ENCODE data around the gene IL1RAPL2. TPM values are rescaled to one million over a fixed set of nuclear protein-coding genes. Genes with fewer than 3 reads are reported as not detected.

IL1RAPL2 gene
- 0.08 and 0.13 TPM in 2 replicates for polyA plus RNA-seq (2012; rRNA removed)
- 0.03 and 0.12 TPM in 2 replicates for polyA plus RNA-seq (2012; cell fraction: cytosol; rRNA removed)
- 0.11 and 0.12 TPM in 2 replicates for polyA plus RNA-seq (2012; cell fraction: nucleus; rRNA removed)

DNA sequence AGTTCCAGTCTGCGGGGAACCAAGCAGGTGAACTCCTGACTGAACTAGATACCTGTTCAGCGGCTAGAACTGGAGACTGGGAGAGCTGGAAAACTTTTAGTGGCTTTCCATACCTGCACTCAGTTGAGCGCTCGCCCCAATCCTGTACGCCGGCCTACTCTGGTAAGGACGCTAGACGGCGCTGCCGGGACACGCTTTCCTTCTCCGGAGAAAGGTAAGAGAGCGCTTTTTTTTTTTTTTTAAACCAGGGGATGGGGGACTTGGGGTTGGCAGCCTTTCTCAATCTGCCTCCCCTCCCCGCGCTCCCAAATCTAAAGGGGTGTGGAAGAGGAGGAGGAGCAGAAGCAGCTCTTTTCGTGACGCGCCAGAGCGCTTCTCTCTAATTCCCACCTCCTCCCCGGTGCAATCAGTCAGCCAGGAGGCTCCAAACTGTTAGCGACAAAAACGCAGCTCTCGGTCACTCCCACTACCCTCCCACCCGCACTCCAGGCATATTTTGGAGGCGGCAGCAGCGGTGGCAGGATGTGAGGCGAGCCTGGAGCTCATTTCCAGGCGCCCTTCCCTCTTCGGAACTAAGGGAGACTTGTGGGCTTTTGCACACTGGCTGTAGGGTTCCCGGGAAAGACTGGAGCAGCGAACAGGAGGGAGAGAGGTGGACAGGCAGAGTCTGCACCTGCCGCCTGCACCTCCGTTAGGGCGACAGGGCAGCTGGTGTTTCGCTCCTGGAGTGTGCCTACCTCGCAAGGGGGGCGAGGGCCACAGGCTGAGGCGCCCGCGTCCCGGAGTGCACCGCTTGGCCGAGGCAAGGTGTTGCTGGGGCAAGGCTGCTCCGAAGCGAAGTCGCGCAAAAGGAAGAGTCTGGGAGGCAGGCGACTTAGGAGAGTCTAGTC lies at the start of gene IL1RAPL2:
Gene IL1RAPL2, plus strand, starts transcription at position 409 of the 890 bp plus-strand sequence.
- no peaks in the 10 kb centered on the region for H3F3A ChIP-seq (replicated peaks; ENCODE audit: insufficient read depth)
- H4K20me1 ChIP-seq (ENCODE audit: insufficient read depth) = no peaks in the 10 kb centered on the region
- 0 out of 4 replicates have a peak within 1 kb of the TSS, but pooled peaks of 1 of the 2 experiments have one; percentile 23 for H3K4me3 ChIP-seq (ENCODE audit: low read depth in 2 of 2, low read length in 1 of 2)
- H3K36me3 ChIP-seq (replicated peaks in 1 of 2; ENCODE audit: control insufficient read depth in 1 of 2, insufficient read depth in 2 of 2, low read length in 1 of 2) = no peaks in the 10 kb centered on the region
- no peaks in the 10 kb centered on the region for H3K79me2 ChIP-seq (ENCODE audit: insufficient read depth)
- 7% methylated on average over 41 of the region's 48 CpGs for WGBS (ENCODE audit: low lambda C conversion rate)
- CTCF ChIA-PET = interaction anchor here (0.8 to 2.9 kb wide), 6 partner anchors 9 to 91 kb away, joined by 3 to 19 read pairs (median 5); no protein-coding TSS in a partner anchor
- no peak within 1 kb of the TSS for H3K9ac ChIP-seq
- no peak within 1 kb of the TSS for H3K27ac ChIP-seq (ENCODE audit: low read depth in 2 of 2, low read length in 1 of 2)
- H3K9me2 ChIP-seq = no peaks in the 10 kb centered on the region
- no peaks in the 10 kb centered on the region for H3K4me1 ChIP-seq (ENCODE audit: control insufficient read depth in 1 of 2, insufficient read depth in 2 of 2, low read depth in 1 of 2, low read length in 1 of 2)
- DNase-seq = peak; percentile 49
- POLR2A ChIA-PET = no interaction called here
- no peak within 1 kb of the TSS for H3K4me2 ChIP-seq
- H3K9me3 ChIP-seq = no peaks in the 10 kb centered on the region
- H2AFZ ChIP-seq (ENCODE audit: low read depth) = no peak within 1 kb of the TSS
- H3K27me3 ChIP-seq (ENCODE audit: insufficient read depth) = peaks cover 54% of the 10 kb centered on the region
- TF ChIP-seq TCF12 (IDR thresholded peaks at IDR 0.05) = no peak
- TF ChIP-seq, protein P1, sequence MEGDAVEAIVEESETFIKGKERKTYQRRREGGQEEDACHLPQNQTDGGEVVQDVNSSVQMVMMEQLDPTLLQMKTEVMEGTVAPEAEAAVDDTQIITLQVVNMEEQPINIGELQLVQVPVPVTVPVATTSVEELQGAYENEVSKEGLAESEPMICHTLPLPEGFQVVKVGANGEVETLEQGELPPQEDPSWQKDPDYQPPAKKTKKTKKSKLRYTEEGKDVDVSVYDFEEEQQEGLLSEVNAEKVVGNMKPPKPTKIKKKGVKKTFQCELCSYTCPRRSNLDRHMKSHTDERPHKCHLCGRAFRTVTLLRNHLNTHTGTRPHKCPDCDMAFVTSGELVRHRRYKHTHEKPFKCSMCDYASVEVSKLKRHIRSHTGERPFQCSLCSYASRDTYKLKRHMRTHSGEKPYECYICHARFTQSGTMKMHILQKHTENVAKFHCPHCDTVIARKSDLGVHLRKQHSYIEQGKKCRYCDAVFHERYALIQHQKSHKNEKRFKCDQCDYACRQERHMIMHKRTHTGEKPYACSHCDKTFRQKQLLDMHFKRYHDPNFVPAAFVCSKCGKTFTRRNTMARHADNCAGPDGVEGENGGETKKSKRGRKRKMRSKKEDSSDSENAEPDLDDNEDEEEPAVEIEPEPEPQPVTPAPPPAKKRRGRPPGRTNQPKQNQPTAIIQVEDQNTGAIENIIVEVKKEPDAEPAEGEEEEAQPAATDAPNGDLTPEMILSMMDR (IDR thresholded peaks at IDR 0.05) = peak; percentile 57
- no peak for TF ChIP-seq EZH2phosphoT487 (IDR thresholded peaks at IDR 0.05; ENCODE audit: borderline replicate concordance, low read depth)
- TF ChIP-seq RAD21 (IDR thresholded peaks at IDR 0.05; ENCODE audit: low read length) = peak; percentile 39; the same call in 1 of the 2 replicates

DNA sequence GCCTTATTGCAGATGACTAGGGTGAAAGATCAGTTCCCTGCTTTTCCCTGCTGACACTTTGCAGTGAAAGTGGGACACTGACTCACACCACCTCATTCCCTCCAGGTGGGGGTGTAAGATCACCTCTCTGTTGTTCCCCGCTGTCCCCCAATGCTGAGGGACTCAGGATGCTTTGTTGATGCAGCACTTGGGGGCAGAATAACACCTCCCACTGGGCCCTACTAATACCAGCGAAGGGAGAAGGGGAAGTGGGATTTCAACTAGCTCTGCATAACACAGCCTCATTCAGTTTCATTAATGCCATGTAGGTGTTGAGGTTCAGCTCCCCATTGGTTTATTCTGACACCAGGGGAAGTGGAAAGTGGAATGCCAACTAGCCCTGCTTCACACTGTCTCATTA lies 43.6 kb upstream of the IL1RAPL2 start:
- H3K9me3 ChIP-seq = no peaks in the 10 kb centered on the region
- 0% methylated on average over 2 of the region's 2 CpGs for WGBS (ENCODE audit: low lambda C conversion rate)
- H4K20me1 ChIP-seq (ENCODE audit: insufficient read depth) = no peaks in the 10 kb centered on the region
- TF ChIP-seq JUND (IDR thresholded peaks at IDR 0.05) (no peak), TEAD4 (IDR thresholded peaks at IDR 0.05; ENCODE audit: borderline replicate concordance, insufficient read depth) (no peak), MEF2A (IDR thresholded peaks at IDR 0.05; ENCODE audit: borderline replicate concordance, low read depth) (no peak), TCF12 (IDR thresholded peaks at IDR 0.05) (no peak), RAD21 (IDR thresholded peaks at IDR 0.05; ENCODE audit: low read length) (no peak), RFX5 (IDR thresholded peaks at IDR 0.05; ENCODE audit: low read length) (no peak), NRF1 (IDR thresholded peaks at IDR 0.05; ENCODE audit: low read depth, low read length) (no peak), FOSL2 (IDR thresholded peaks at IDR 0.05; ENCODE audit: borderline replicate concordance, low read depth) (no peak)
- TF ChIP-seq, protein P2, sequence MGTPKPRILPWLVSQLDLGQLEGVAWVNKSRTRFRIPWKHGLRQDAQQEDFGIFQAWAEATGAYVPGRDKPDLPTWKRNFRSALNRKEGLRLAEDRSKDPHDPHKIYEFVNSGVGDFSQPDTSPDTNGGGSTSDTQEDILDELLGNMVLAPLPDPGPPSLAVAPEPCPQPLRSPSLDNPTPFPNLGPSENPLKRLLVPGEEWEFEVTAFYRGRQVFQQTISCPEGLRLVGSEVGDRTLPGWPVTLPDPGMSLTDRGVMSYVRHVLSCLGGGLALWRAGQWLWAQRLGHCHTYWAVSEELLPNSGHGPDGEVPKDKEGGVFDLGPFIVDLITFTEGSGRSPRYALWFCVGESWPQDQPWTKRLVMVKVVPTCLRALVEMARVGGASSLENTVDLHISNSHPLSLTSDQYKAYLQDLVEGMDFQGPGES (IDR thresholded peaks at IDR 0.05; ENCODE audit: low read depth, low read length) = no peak
- TF ChIP-seq, protein P3, sequence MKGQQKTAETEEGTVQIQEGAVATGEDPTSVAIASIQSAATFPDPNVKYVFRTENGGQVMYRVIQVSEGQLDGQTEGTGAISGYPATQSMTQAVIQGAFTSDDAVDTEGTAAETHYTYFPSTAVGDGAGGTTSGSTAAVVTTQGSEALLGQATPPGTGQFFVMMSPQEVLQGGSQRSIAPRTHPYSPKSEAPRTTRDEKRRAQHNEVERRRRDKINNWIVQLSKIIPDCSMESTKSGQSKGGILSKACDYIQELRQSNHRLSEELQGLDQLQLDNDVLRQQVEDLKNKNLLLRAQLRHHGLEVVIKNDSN (IDR thresholded peaks at IDR 0.05; ENCODE audit: borderline replicate concordance, low read depth) = no peak
- no peaks in the 10 kb centered on the region for H3K9me2 ChIP-seq
- no peak overlapping the region for H3K4me3 ChIP-seq (ENCODE audit: low read depth in 2 of 2, low read length in 1 of 2)
- H3K27me3 ChIP-seq (ENCODE audit: insufficient read depth) = no peaks in the 10 kb centered on the region; the same call in 1 of the 2 replicates
- DNase-seq = no peak
- H2AFZ ChIP-seq (ENCODE audit: low read depth) = no peak overlapping the region
- no peaks in the 10 kb centered on the region for H3F3A ChIP-seq (replicated peaks; ENCODE audit: insufficient read depth)
- CTCF ChIA-PET = no interaction called here
- H3K4me2 ChIP-seq = no peak overlapping the region
- no peak overlapping the region for H3K27ac ChIP-seq (ENCODE audit: low read depth in 2 of 2, low read length in 1 of 2)
- H3K79me2 ChIP-seq (ENCODE audit: insufficient read depth) = no peaks in the 10 kb centered on the region
- H3K36me3 ChIP-seq (replicated peaks in 1 of 2; ENCODE audit: control insufficient read depth in 1 of 2, insufficient read depth in 2 of 2, low read length in 1 of 2) = no peaks in the 10 kb centered on the region
- POLR2A ChIA-PET = no interaction called here
- H3K9ac ChIP-seq = no peak overlapping the region
- no peaks in the 10 kb centered on the region for H3K4me1 ChIP-seq (ENCODE audit: control insufficient read depth in 1 of 2, insufficient read depth in 2 of 2, low read depth in 1 of 2, low read length in 1 of 2)

Data from SK-N-SH (cell line).